ENCODE measurements around the gene GLCCI1. TPM values are rescaled to one million over a fixed set of nuclear protein-coding genes. Genes with fewer than 3 reads are reported as not detected.
"Not testable (repeated sequence)": the region's sequence is repeated elsewhere in the genome, so short reads cannot be mapped to it uniquely, and the experiment has no call there.

Gene GLCCI1
- total RNA-seq, 1 experiment from 2014 or later = 0.76 TPM

DNA sequence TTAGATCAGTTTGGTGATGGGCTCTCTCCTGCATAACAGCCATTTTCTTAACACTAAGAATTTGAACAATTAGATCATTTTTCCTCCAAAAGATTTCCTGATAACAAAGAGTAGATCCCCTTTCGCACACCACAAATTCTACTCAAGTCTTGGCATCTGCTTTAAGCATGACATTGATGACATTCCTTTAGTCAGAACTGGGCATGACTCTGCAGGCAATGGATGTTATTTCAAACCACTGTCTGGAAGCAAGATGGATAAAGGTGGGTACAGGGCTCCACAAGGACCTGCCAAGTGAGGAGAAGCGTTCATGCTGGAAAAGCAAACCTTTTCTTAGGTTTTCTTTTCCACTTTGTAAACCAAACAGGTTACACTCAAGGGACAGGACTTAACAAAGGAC lies 123.5 kb downstream of the GLCCI1 start:
- H3K9me3 ChIP-seq = no peaks in the 10 kb centered on the region
- no peak for DNase-seq
- H3K4me3 ChIP-seq = no peak overlapping the region
- H3K36me3 ChIP-seq = no peaks in the 10 kb centered on the region
- no peaks in the 10 kb centered on the region for H3K27me3 ChIP-seq

DNA sequence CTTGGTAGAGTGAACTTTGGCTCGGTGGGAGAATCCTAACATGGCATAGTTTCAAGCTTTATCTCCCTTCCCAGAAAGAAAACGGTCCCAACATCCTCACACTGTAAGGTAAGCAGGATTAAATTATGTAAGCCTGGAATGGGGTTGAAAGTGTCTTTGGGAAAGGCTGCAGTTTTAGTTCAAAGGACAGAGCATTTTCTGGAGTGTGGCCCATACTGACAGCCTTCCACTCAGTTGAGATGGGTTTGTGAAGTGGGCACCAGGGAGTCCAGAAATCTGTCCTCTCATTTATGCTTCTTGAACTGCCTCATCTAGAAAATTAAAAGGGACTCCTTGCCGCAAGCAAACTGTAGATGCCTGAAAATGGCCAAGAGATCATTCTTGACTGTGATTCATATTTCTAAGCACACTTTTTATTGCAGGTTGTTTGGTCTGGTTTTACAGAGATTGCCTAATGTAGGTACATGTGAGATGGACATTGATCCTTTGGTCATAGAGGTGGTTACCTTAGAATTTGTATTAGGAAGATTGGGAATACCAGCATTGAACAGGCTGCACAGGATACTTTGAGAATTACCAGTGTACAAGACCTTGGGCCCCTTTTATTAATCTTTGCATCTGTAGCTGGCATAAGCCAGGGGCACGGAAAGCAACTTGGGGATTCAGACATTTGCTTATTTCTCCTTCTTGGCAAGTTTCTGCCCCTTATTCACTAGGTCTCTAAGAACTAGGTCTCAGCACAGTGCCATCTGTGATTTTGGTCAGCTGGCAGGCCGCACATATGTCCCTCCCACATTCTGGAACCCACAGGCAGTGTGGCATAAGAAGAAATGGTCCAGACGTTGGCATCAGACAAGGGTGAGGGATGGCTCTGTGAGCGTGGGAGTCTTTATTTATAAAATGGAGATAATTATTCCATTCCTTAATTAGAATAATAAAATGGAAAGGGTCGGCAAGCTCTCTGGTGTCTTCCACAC lies 125.9 kb downstream of the GLCCI1 start:
- no peak for DNase-seq
- no peaks in the 10 kb centered on the region for H3K27me3 ChIP-seq
- H3K9me3 ChIP-seq = no peaks in the 10 kb centered on the region
- no peak overlapping the region for H3K4me3 ChIP-seq
- H3K36me3 ChIP-seq = no peaks in the 10 kb centered on the region

DNA sequence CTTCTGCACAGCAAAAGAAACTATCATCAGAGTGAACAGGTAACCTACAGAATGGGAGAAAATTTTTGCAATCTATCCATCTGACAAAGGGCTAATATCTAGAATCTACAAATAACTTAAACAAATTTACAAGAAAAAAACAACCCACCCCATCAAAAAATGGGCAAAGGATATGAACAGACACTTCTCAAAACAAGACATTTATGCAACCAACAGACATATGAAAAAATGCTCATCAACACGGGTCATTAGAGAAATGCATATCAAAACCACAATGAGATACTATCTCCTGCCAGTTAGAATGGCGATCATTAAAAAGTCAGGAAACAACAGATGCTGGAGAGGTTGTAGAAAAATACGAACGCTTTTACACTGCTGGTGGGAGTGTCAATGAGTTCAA lies 132.7 kb downstream of the GLCCI1 start:
- not testable (repeated sequence) for H3K4me3 ChIP-seq, H3K27me3 ChIP-seq, DNase-seq, H3K36me3 ChIP-seq, H3K9me3 ChIP-seq

DNA sequence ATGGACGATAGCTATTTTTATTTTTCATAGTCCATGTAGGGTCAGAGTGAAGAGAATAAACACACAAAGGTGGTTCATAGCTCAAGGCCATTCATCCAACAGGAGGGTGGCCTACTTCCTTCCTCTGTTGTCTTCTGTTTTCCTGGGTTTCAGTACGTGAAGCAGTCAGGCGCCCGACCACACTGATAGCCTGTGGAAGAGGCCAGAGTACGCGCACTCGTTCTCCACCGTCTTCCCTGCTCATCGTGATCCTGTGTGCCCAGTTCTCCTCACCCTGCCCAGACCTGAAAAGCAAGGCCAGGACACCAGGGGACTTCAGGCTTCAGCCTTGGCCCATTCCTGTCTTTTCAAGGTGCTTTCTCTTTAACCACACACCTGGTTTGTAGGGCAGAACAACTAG lies 134.7 kb downstream of the GLCCI1 start:
- Histone ChIP-seq H3K9me3 (no peaks in the 10 kb centered on the region), H3K27me3 (no peaks in the 10 kb centered on the region), H3K36me3 (no peaks in the 10 kb centered on the region), H3K4me3 (no peak overlapping the region)
- DNase-seq = no peak

DNA sequence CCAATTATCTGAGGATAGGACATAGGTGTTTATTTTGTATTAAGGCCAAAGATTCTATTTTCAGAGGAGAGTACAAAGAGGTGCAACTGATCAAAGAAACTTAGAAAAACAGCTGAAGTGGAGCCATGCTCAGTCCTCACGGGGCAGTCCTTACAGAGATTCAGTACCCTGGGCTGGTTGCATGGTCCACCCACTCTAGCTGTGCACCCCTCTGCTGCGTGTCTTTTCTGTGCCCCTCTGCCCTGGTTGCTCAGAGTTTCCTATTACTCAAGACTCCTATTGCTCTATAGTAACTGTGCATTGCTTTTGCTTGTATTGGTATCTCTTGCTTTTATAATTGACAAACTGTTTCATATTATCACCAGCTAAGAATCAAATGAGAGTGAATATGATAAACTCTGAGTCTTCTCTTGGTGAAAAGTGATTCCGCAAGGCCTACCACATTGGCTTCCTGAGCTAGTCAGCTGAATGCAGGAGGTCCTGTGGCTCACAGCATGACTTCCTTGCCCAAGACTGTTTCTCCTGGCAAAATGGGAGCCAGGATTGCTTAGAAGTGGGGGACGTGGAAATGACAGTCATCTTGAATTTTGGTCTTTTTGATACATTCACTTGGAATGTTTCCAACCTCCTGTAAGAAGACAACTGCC lies 137.0 kb downstream of the GLCCI1 start:
- DNase-seq = no peak
- H3K9me3 ChIP-seq = no peaks in the 10 kb centered on the region
- no peaks in the 10 kb centered on the region for H3K36me3 ChIP-seq
- no peaks in the 10 kb centered on the region for H3K27me3 ChIP-seq
- no peak overlapping the region for H3K4me3 ChIP-seq

DNA sequence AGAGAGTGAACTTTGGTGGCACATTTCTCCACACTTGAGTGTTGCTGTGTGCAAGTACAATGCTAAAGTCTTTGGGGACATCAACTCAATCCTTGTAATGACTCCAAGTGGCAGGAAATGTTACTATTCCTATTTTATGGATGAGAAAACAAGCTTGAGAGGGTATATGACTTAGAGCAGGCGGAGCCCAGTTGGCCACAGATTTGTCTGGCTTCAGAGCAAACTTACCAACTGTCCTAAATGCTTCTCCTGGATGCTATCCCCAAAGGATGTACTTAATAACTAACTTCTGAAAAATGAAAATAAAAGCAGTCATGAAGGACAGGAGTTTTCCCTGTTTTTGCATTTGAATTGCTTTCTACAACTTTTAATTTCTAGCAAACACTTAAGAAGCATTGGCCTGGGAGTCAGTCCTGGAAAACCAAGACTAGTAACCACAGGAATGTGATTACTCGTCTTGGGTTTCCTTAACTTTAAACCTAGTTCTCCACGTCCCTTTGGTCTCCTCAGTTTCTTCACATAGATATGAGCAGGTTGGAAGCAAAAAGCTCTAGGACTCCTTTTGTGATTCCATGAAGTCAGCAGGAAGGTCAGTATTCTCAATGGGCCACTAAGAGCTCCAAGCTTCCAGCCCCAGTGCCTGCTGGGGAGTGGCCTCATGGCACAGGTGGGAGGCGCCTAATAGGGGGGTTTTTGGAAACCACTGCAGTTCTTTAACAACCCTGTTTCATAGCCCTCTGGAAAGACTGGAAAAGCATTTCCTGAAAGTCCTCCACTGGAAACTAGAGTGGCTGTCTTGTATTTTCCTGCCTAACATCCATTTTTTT lies 140.8 kb downstream of the GLCCI1 start:
- Histone ChIP-seq H3K9me3 (no peaks in the 10 kb centered on the region), H3K27me3 (no peaks in the 10 kb centered on the region), H3K4me3 (no peak overlapping the region), H3K36me3 (no peaks in the 10 kb centered on the region)
- DNase-seq = no peak

DNA sequence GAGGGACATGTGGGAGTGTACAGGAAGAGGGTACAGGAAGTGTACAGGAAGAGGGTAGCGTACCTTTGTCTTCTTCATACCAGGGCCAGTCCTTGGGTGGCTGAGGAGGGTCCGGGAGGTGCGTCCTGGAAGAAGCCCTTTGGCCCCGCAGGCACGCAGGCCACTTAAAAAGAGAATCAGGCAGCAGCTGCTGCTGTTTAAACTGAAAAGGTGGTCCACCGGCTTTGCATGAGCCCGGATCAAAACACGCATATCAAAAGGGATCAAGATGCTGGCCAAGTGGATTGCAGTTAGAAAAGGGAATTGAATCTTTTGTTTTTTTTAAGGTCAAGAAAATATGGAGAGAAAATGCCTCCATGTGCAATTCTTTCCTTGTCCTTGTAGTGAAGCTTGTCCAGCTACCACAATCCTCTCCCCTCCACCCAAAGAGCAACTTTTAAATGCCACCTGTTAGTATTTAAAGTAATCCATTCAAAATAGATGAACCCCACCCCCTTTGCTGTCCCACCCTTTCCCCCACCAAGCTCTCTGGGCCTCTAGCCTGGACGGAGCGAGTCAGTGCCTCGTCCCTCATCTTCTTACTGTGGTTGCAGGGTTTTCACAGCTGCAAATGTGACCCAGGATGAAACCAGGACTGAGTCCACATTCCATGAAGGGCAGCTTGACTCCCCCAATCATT lies 142.8 kb downstream of the GLCCI1 start:
- no peak for DNase-seq
- no peaks in the 10 kb centered on the region for H3K9me3 ChIP-seq
- no peak overlapping the region for H3K4me3 ChIP-seq
- H3K36me3 ChIP-seq = no peaks in the 10 kb centered on the region
- no peaks in the 10 kb centered on the region for H3K27me3 ChIP-seq

DNA sequence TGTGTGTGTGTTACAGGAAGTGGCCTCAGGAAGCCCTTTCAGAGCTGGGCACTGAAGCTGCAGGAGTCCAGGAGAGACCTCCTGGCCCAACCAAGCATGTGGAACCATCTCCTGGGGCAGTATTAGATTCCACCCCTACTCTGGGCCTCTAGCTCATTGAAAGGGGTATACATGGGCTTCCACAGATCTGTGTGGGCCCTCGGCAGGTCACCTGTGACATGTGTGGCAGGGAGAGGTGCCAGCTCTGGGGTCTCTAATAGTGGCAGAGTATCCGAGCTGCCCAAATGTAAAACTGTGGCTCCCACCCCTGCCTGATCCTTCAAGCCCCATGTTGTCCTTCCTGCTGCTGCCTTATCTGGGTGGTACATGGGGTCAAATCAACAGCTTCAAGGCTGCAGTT lies 144.1 kb downstream of the GLCCI1 start:
- H3K27me3 ChIP-seq = no peaks in the 10 kb centered on the region
- DNase-seq = no peak
- H3K36me3 ChIP-seq = no peaks in the 10 kb centered on the region
- no peak overlapping the region for H3K4me3 ChIP-seq
- no peaks in the 10 kb centered on the region for H3K9me3 ChIP-seq

DNA sequence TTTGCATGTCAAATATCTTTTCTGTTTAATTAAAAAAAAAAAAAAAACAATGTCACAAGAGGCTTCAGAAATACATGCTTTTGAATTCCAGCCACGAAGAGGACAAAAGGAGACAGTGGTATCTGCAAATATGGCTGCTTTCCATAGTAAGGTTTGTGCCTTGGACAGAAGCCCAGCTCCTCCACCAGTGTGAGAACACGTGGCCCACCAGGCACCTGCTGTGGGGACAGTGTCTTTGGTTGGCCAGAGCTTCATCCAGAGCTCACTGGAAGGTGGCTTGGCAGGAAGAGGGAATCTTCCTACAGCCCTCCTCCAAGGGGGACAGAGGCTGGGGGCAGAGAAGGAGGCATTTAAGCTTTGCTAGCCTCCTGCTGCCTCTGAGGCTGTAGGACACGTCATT lies 144.6 kb downstream of the GLCCI1 start:
- no peak overlapping the region for H3K4me3 ChIP-seq
- no peak for DNase-seq

DNA sequence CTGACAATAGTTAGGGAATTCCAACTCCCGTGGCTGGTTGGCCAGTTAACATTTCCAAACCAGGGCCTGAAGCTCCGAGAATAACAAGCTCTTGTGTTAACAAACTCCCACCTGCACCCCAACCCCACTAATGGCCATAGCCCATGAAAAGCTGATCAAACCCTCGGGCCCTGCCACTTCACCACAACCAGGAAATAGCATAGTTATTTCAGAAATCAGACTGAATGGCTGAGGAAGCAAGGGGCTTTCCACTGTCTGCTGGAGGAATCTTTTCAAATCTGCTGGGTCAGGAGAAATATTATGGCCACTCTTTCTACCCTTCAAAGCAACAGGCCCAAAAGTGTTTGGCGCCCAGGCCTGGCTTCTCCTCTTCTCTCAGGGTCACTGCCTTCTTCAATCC lies 145.6 kb downstream of the GLCCI1 start:
- H3K9me3 ChIP-seq = no peaks in the 10 kb centered on the region
- no peak for DNase-seq
- no peak overlapping the region for H3K4me3 ChIP-seq
- H3K36me3 ChIP-seq = no peaks in the 10 kb centered on the region
- no peaks in the 10 kb centered on the region for H3K27me3 ChIP-seq

More for the DNA sequence above, 144.6 kb downstream of the GLCCI1 start:
- H3K27me3 ChIP-seq = no peaks in the 10 kb centered on the region
- H3K36me3 ChIP-seq = no peaks in the 10 kb centered on the region
- no peaks in the 10 kb centered on the region for H3K9me3 ChIP-seq

DNA sequence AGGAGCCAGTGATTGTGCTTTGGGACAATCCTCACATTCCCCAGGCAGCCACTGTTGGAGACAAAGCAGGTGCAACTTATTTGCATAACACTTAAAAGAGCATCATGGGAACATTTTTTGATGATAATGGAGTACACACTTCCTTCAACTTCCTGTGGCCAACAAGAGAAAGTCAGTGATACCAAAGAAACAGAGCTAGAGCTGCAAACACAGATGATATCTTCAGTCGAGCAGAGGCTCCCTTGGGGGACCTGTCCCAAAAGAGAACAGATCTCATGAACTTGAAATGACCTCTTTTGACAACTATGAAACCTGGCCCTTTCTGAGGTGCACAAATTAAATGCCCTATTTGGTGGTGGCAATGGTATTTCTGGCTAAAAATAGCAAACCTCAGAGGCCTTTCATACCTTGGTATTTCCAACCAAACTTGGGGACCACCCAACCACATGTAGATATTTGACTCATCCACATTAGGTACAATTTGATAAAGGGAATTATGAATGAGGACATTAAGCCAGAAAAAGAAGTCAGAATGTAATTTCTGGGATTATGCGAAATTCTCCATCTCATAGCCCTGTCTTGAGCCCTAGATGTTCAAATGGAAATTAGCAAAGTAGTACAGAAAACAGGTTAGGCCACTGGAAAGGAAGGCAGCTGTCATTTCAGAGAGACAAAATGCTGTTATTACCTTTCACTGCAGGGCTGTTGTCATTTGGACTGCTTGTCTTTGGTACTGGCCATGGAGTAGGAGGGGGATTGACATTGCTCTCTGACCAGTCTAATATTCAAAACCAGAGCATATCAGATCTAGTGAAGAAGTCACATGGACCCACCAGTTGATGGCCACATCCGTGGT lies 147.2 kb downstream of the GLCCI1 start:
- no peak overlapping the region for H3K4me3 ChIP-seq
- no peaks in the 10 kb centered on the region for H3K36me3 ChIP-seq
- no peaks in the 10 kb centered on the region for H3K27me3 ChIP-seq
- no peak for DNase-seq
- no peaks in the 10 kb centered on the region for H3K9me3 ChIP-seq

DNA sequence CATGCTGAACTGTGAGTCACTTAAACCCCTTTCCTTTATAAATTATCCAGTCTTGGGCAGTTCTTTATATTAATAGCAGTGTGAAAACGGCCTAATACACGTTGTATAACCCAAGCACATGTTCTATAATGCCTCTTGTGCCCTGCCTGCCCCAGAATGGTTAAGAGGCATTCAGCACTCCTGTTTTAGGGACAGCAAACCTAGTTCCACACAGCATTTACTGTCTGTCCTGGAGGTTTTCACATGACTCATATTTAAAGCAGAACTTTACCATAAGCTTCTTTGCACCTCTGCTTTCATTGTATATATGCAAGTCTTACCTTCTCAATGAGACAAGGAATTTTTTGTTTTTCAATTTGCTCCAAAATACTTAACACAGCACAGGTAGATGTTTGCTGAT lies 148.6 kb downstream of the GLCCI1 start:
- no peak for DNase-seq

DNA sequence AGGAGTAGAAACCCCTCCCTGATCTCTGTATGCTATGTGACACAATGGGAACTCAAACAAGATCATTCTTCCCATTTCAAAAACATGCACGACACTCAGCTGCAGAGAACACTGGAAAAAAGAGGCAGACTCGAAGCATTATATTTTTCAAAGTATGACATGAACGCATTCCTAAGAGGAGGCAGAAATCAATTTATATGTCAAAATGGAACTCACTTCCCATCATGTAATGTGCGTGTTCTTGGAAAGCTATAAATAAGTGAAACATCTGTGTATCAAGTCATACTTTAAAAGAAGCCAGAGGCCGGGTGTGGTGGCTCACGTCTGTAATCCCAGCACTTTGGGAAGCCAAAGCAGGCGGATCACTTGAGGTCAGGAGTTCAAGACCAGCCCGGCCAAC lies 150.7 kb downstream of the GLCCI1 start:
- no peaks in the 10 kb centered on the region for H3K27me3 ChIP-seq
- no peaks in the 10 kb centered on the region for H3K9me3 ChIP-seq
- H3K4me3 ChIP-seq = no peak overlapping the region
- DNase-seq = no peak
- H3K36me3 ChIP-seq = no peaks in the 10 kb centered on the region

More for the DNA sequence above, 148.6 kb downstream of the GLCCI1 start:
- no peaks in the 10 kb centered on the region for H3K36me3 ChIP-seq
- no peaks in the 10 kb centered on the region for H3K27me3 ChIP-seq
- H3K9me3 ChIP-seq = no peaks in the 10 kb centered on the region
- no peak overlapping the region for H3K4me3 ChIP-seq

DNA sequence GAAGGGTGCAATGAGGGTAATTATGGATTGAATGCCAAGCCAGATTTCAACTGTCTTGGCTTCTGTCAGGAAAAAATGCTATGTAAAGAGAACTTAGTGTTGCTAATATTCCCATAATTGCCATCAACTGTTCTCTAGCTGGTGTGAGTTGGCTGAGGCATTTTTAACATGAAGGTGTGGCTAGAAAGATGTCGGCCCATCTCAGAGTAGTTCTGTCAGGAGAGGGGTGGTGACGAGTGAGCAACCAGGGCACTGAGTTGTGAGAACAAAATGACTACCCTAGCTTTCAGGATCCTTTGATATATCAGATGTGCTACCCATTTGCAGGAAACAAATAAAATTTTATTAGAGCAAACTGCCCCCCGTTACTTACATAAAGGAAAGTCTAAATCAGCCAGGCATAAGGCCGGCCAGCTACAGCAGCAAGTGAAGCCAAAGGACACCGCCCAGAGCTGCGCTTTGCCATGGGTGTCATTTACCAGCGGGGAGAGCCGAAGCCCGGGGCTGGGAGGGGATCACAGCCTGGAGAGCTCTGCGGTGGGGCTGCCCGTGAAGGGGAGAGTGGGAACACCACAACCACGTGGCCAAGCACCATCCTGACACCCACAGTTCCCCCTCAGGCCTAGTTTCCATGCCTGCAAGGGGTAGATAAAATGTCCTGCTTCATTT lies 151.9 kb downstream of the GLCCI1 start:
- H3K36me3 ChIP-seq = no peaks in the 10 kb centered on the region
- DNase-seq = no peak
- no peaks in the 10 kb centered on the region for H3K9me3 ChIP-seq
- H3K27me3 ChIP-seq = no peaks in the 10 kb centered on the region
- no peak overlapping the region for H3K4me3 ChIP-seq

DNA sequence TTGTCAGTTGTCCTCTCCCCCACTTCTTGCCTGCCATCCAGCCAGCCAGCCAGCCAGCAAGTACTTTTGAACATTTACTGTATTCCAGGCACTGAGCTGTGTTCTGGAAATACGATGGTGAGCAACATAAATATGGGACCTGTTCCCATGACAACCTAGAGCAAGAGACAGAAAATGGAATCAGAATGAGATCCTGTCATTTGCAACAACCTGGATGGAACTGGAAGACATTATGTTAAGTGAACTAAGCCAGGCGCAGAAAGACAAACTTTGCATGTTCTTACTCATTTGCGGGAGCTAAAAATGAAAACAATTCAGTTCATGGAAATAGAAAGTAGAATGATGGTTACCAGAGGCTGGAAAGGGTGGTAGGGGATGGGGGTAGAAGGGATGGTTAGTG lies 152.6 kb downstream of the GLCCI1 start:
- DNase-seq = no peak
- H3K9me3 ChIP-seq = no peaks in the 10 kb centered on the region
- no peaks in the 10 kb centered on the region for H3K36me3 ChIP-seq
- no peak overlapping the region for H3K4me3 ChIP-seq
- no peaks in the 10 kb centered on the region for H3K27me3 ChIP-seq
